GM18907 (cell line): ENCODE data around the gene TFE3.
"Not testable (repeated sequence)": the region's sequence is repeated elsewhere in the genome, so short reads cannot be mapped to it uniquely, and the experiment has no call there.

Experiments used
- ATAC-seq: cut with Tn5 transposase; IDR thresholded peaks from one replicate; pipeline ENCODE4 v1.9.1; 2021; ENCODE audit warnings: mild to moderate bottlenecking, moderate library complexity; ENCODE audit not compliant: unreplicated experiment

TFE3 gene

GRCh38 chrX:49002091-49002935 is 40.8 kb downstream of the TFE3 start, which contains the start of gene GRIPAP1:
Gene GRIPAP1 (minus strand): TSS chrX:49002264. CDS start chrX:49002229, 35 bp downstream.
- peak; percentile 79 for ATAC-seq

- ATAC-seq = peak; percentile 28
Observed at GRCh38 chrX:49001521-49002090, 41.6 kb downstream of the TFE3 start.

- ATAC-seq = no peak
Observed at GRCh38 chrX:49000636-49001035, 42.5 kb downstream of the TFE3 start.

GRCh38 chrX:48999030-48999429 is 44.1 kb downstream of the TFE3 start:
- no peak for ATAC-seq

- ATAC-seq = no peak
Observed at GRCh38 chrX:48998391-48998790, 44.8 kb downstream of the TFE3 start.

- ATAC-seq = no peak
Observed at GRCh38 chrX:48997865-48998264, 45.3 kb downstream of the TFE3 start.

GRCh38 chrX:48997455-48997854 is 45.7 kb downstream of the TFE3 start:
- ATAC-seq = no peak

- no peak for ATAC-seq
Observed at GRCh38 chrX:48996969-48997368, 46.2 kb downstream of the TFE3 start.

- ATAC-seq = no peak
Observed at GRCh38 chrX:48992341-48992740, 50.8 kb downstream of the TFE3 start.

- no peak for ATAC-seq
Observed at GRCh38 chrX:48989483-48989882, 53.7 kb downstream of the TFE3 start.

GRCh38 chrX:48983896-48984295 is 59.3 kb downstream of the TFE3 start:
- ATAC-seq = no peak

GRCh38 chrX:48983081-48983480 is 60.1 kb downstream of the TFE3 start:
- ATAC-seq = no peak

GRCh38 chrX:48981178-48981577 is 62.0 kb downstream of the TFE3 start:
- ATAC-seq = no peak

GRCh38 chrX:48980341-48980740 is 62.8 kb downstream of the TFE3 start:
- ATAC-seq = not testable (repeated sequence)
